Left ventricle myocardium inferior (tissue), 1 donor: Measurements from ENCODE around the gene KLHL33. TPM values are rescaled to one million over a fixed set of nuclear protein-coding genes. Genes with fewer than 3 reads are reported as not detected.
A peak's percentile ranks its signal among the peaks of the same experiment; 100 is the strongest.

Experiments used
- DNase-seq: peaks from one replicate; pipeline ENCODE4 v3.0.0-alpha.2; 2020
- H3K27ac ChIP-seq: fragments of 200-600 bp; replicated peaks from 2 replicates; pipeline ENCODE4 v1.8.0; 2021
- H3K27me3 ChIP-seq: fragments of 200-600 bp; 2 replicates; pipeline ENCODE4 v1.8.0; 2021; ENCODE audit warnings: low read depth
- H3K36me3 ChIP-seq: fragments of 200-600 bp; 2 replicates; pipeline ENCODE4 v1.8.0; 2021
- H3K4me1 ChIP-seq: fragments of 200-600 bp; 2 replicates; pipeline ENCODE4 v1.8.0; 2021
- H3K4me3 ChIP-seq: fragments of 200-600 bp; 2 replicates; pipeline ENCODE4 v1.8.0; 2021; ENCODE audit warnings: mild to moderate bottlenecking, moderate library complexity
- H3K9me3 ChIP-seq: fragments of 200-600 bp; replicated peaks from 2 replicates; pipeline ENCODE4 v1.8.0; 2021
- CTCF ChIP-seq: fragments of 200-600 bp; IDR thresholded peaks from 2 replicates; pipeline ENCODE4 v1.8.0; 2021; ENCODE audit warnings: antibody characterized with exemption, mild to moderate bottlenecking, borderline replicate concordance
- intact Hi-C: fragments of 100-400 bp; cut with micrococcal nuclease; formaldehyde crosslinking; loops from one replicate; pipeline ENCODE4 v1.11.0; 2022
- long read RNA-seq: library from polyadenylated mRNA; unstranded; transcript quantifications from one replicate; pipeline ENCODE4 v2.0.0, GENCODE V29; 2021
- total RNA-seq: library from RNA; stranded (reverse); fragmentation: NEBNext Ultra II Directional; extraction: Animal tissue kit (Norgen Biotek cat#: 25700); gene quantifications from one replicate; pipeline ENCODE4 v1.2.1, GENCODE V29; 2021
- donor health status: DM: no; HTN: yes; CAD: no; lungs with severe emphysema.

The KLHL33 gene
- 0.33 TPM for total RNA-seq
- long read RNA-seq = 0 reads

GRCh38 chr14:20435582-20436362, at the start of gene KLHL33:
Gene KLHL33 (minus strand): TSS chr14:20436166. CDS start chr14:20435811, 355 bp downstream.
- peak within 1 kb of the TSS; percentile 72 for H3K27ac ChIP-seq
- H3K4me1 ChIP-seq = peaks cover 21% of the 10 kb centered on the region
- no peak for DNase-seq
- no peaks in the 10 kb centered on the region for H3K36me3 ChIP-seq
- H3K4me3 ChIP-seq = peak within 1 kb of the TSS; percentile 63
- peaks cover 31% of the 10 kb centered on the region for H3K27me3 ChIP-seq
- H3K9me3 ChIP-seq = no peaks in the 10 kb centered on the region
- intact Hi-C loops = no loop called here
- no peak for TF ChIP-seq CTCF

- H3K9me3 ChIP-seq = no peaks in the 10 kb centered on the region
- no peak for TF ChIP-seq CTCF
- no peaks in the 10 kb centered on the region for H3K27me3 ChIP-seq
- intact Hi-C loops = no loop called here
- peaks cover 9% of the 10 kb centered on the region for H3K4me1 ChIP-seq
- H3K4me3 ChIP-seq = no peak overlapping the region
- no peak for DNase-seq
- no peak overlapping the region for H3K27ac ChIP-seq
- no peaks in the 10 kb centered on the region for H3K36me3 ChIP-seq
These were observed 46.4 kb upstream of the KLHL33 start for GRCh38 chr14:20482382-20482781.

GRCh38 chr14:20478894-20479293, 42.9 kb upstream of the KLHL33 start:
- intact Hi-C loops = loop anchor here (10.0 kb wide), 1 partner anchor 136 kb away; no protein-coding TSS in a partner anchor
- H3K4me3 ChIP-seq = no peak overlapping the region
- peaks cover 20% of the 10 kb centered on the region for H3K4me1 ChIP-seq
- no peaks in the 10 kb centered on the region for H3K27me3 ChIP-seq
- peaks cover 29% of the 10 kb centered on the region for H3K36me3 ChIP-seq
- H3K9me3 ChIP-seq = no peaks in the 10 kb centered on the region
- no peak for DNase-seq
- TF ChIP-seq CTCF = no peak
- no peak overlapping the region for H3K27ac ChIP-seq

- H3K9me3 ChIP-seq = no peaks in the 10 kb centered on the region
- peak overlapping the region; percentile 73 for H3K27ac ChIP-seq
- no peaks in the 10 kb centered on the region for H3K27me3 ChIP-seq
- peaks cover 31% of the 10 kb centered on the region for H3K4me1 ChIP-seq
- no peak for TF ChIP-seq CTCF
- DNase-seq = peak; percentile 46
- intact Hi-C loops = loop anchor here (10.0 kb wide), 1 partner anchor 137 kb away; no protein-coding TSS in a partner anchor
- no peak overlapping the region for H3K4me3 ChIP-seq
- H3K36me3 ChIP-seq = peaks cover 34% of the 10 kb centered on the region
These were observed 41.4 kb upstream of the KLHL33 start for GRCh38 chr14:20477211-20477876.

- DNase-seq = no peak
- intact Hi-C loops = loop anchor here (10.0 kb wide), 1 partner anchor 138 kb away; no protein-coding TSS in a partner anchor
- no peak for TF ChIP-seq CTCF
- Histone ChIP-seq H3K4me3 (no peak overlapping the region), H3K4me1 (peaks cover 36% of the 10 kb centered on the region), H3K27ac (peak overlapping the region; percentile 73), H3K27me3 (no peaks in the 10 kb centered on the region), H3K36me3 (peaks cover 34% of the 10 kb centered on the region), H3K9me3 (no peaks in the 10 kb centered on the region)
These were observed 40.8 kb upstream of the KLHL33 start for GRCh38 chr14:20476776-20477175.
